ENCODE results near the gene FBXW2.
A peak's percentile ranks its signal among the peaks of the same experiment; 100 is the strongest.
"Not testable (repeated sequence)": the region's sequence is repeated elsewhere in the genome, so short reads cannot be mapped to it uniquely, and the experiment has no call there.

FBXW2 gene

GRCh38 chr9:120792898-120793765 lies at the start of gene FBXW2:
FBXW2 (minus strand) TSS chr9:120793416; CDS start chr9:120788258, 5,158 bp downstream.
- DNase-seq = peak; percentile 51

GRCh38 chr9:120841930-120842684 lies 48.9 kb upstream of the FBXW2 start:
- DNase-seq = no peak

GRCh38 chr9:120839146-120839545 lies 45.9 kb upstream of the FBXW2 start:
- no peak for DNase-seq

- no peak for DNase-seq
These were observed 44.7 kb upstream of the FBXW2 start for GRCh38 chr9:120837921-120838320.

- DNase-seq = no peak
These were observed 40.1 kb upstream of the FBXW2 start for GRCh38 chr9:120833325-120833724.

- no peak for DNase-seq
These were observed 39.6 kb upstream of the FBXW2 start for GRCh38 chr9:120832807-120833206.

GRCh38 chr9:120830865-120831264 lies 37.6 kb upstream of the FBXW2 start:
- no peak for DNase-seq

GRCh38 chr9:120830151-120830550 lies 36.9 kb upstream of the FBXW2 start:
- peak; percentile 10 for DNase-seq

GRCh38 chr9:120829650-120830049 lies 36.4 kb upstream of the FBXW2 start:
- DNase-seq = no peak

GRCh38 chr9:120820095-120820494 lies 26.9 kb upstream of the FBXW2 start:
- DNase-seq = no peak

- no peak for DNase-seq
These were observed 25.4 kb upstream of the FBXW2 start for GRCh38 chr9:120818595-120818994.

- DNase-seq = no peak
These were observed 21.9 kb upstream of the FBXW2 start for GRCh38 chr9:120815075-120815474.

GRCh38 chr9:120808931-120809330 lies 15.7 kb upstream of the FBXW2 start:
- DNase-seq = no peak

- no peak for DNase-seq
These were observed 14.6 kb upstream of the FBXW2 start for GRCh38 chr9:120807607-120808379.

GRCh38 chr9:120804784-120805363 lies 11.7 kb upstream of the FBXW2 start:
- not testable (repeated sequence) for DNase-seq

- no peak for DNase-seq
These were observed 8.2 kb upstream of the FBXW2 start for GRCh38 chr9:120801441-120801840.

- DNase-seq = no peak
These were observed 2.1 kb downstream of the FBXW2 start for GRCh38 chr9:120791161-120791560.

GRCh38 chr9:120787933-120788332 lies 5.3 kb downstream of the FBXW2 start:
- no peak for DNase-seq

- no peak for DNase-seq
These were observed 9.6 kb downstream of the FBXW2 start for GRCh38 chr9:120783602-120784047.

- DNase-seq = no peak
These were observed 12.0 kb downstream of the FBXW2 start for GRCh38 chr9:120781236-120781635.

GRCh38 chr9:120780367-120780766 lies 12.8 kb downstream of the FBXW2 start:
- DNase-seq = no peak

- no peak for DNase-seq
These were observed 14.0 kb downstream of the FBXW2 start for GRCh38 chr9:120779227-120779626.

- no peak for DNase-seq
These were observed 14.5 kb downstream of the FBXW2 start for GRCh38 chr9:120778758-120779157.
